Endothelial cell of umbilical vein (primary cell): ENCODE data around the gene CTDP1. TPM values are rescaled to one million over a fixed set of nuclear protein-coding genes. Genes with fewer than 3 reads are reported as not detected.

Experiments
- BruUV-seq: library from RNA; stranded (reverse); fragments of 400-500 nt; replicated peaks from 2 replicates; lab custom pipeline; 2021; lab: Mats Ljungman, UMichigan
- CTCF ChIA-PET: fragments of 300-600, 350-600 bp; sonication (Branson Sonifier 250); formaldehyde crosslinking; loops from one replicate; lab custom pipeline; 2021; ENCODE audit warnings: antibody characterized with exemption, inconsistent platforms; lab: Charles Lee
- POLR2A ChIA-PET: fragments of 300-600, 350-600 bp; sonication (Branson Sonifier 250); formaldehyde crosslinking; loops from one replicate; lab custom pipeline; 2021; ENCODE audit warnings: antibody characterized with exemption, inconsistent platforms; lab: Charles Lee
- DNase-seq: peaks from one replicate; pipeline ENCODE4 v3.0.0-alpha.2; 2011; ENCODE audit warnings: low read depth, low spot score
- FAIRE-seq: peaks from 2 replicates; lab custom pipeline; 2011; peaks lifted over from hg19 to GRCh38; lab: Jason Lieb, UNC
- H2AFZ ChIP-seq: 2 replicates; pipeline ENCODE4 v1.6.0; 2012; ENCODE audit warnings: low read depth, low read length, control low read depth, inconsistent platforms
- H3K27ac ChIP-seq: 2 replicates; pipeline ENCODE4 v1.5.1; 2011; ENCODE audit warnings: low read depth, mild to moderate bottlenecking, control low read depth, low read length, moderate library complexity; ENCODE audit not compliant: insufficient read depth
- H3K27me3 ChIP-seq, 2 experiments: 2 replicates each; pipeline versions ENCODE4 v1.6.0 to v1.6.1; 2011; ENCODE audit warnings: low read length in 2 of 2, mixed read lengths in 1 of 2; ENCODE audit not compliant: control insufficient read depth in 2 of 2, insufficient read depth in 2 of 2
- H3K36me3 ChIP-seq, 2 experiments: 2 replicates in 1 of 2; 3 replicates in 1 of 2; pipeline ENCODE4 v1.5.1; 2011; ENCODE audit warnings: low read length in 2 of 2, mild to moderate bottlenecking in 1 of 2, moderate library complexity in 1 of 2; ENCODE audit not compliant: control insufficient read depth in 2 of 2, insufficient read depth in 2 of 2; ENCODE audit errors: extremely low read depth in 1 of 2
- H3K4me1 ChIP-seq: 3 replicates; pipeline ENCODE4 v1.5.1; 2011; ENCODE audit warnings: mild to moderate bottlenecking, low read length; ENCODE audit not compliant: control insufficient read depth, insufficient read depth; ENCODE audit errors: extremely low read depth
- H3K4me2 ChIP-seq: 2 replicates; pipeline ENCODE4 v1.6.1; 2011; ENCODE audit warnings: low read length, control low read depth, mixed read lengths; ENCODE audit not compliant: insufficient read depth
- H3K4me3 ChIP-seq, 3 experiments: fragments of 200-600 bp in 1 of 3; sonication (generic), shearing (Covaris generic) in 1 of 3; replicated peaks in 1 of 3; 2 replicates each; pipeline ENCODE4 v1.5.1; 2011 to 2016; ENCODE audit warnings: control low read depth in 3 of 3, low read length in 3 of 3, mild to moderate bottlenecking in 2 of 3, inconsistent platforms in 1 of 3, low read depth in 1 of 3, moderate library complexity in 1 of 3; ENCODE audit not compliant: insufficient read depth in 1 of 3
- H3K79me2 ChIP-seq: 2 replicates; pipeline ENCODE4 v1.6.0; 2012; ENCODE audit warnings: low read length, inconsistent platforms; ENCODE audit not compliant: control insufficient read depth, insufficient read depth
- H3K9ac ChIP-seq: replicated peaks from 2 replicates; pipeline ENCODE3; 2011; ENCODE audit warnings: low read length, control low read depth; ENCODE audit not compliant: insufficient read depth; ENCODE audit errors: extremely low read depth
- H3K9me1 ChIP-seq: replicated peaks from 3 replicates; pipeline ENCODE4 v1.6.0; 2011; ENCODE audit warnings: mild to moderate bottlenecking, low read length; ENCODE audit not compliant: control insufficient read depth, insufficient read depth; ENCODE audit errors: extremely low read depth
- H3K9me3 ChIP-seq: replicated peaks from 2 replicates; pipeline ENCODE4 v1.5.1; 2012; ENCODE audit warnings: low read length, inconsistent platforms; ENCODE audit not compliant: control insufficient read depth, insufficient read depth
- H4K20me1 ChIP-seq: replicated peaks from 2 replicates; pipeline ENCODE3; 2011; ENCODE audit warnings: mild to moderate bottlenecking, low read length; ENCODE audit not compliant: control insufficient read depth, insufficient read depth; ENCODE audit errors: extremely low read depth
- EZH2 ChIP-seq: IDR thresholded peaks from 2 replicates; pipeline ENCODE4 v1.6.1; 2012; ENCODE audit warnings: borderline replicate concordance, low read depth, mild to moderate bottlenecking, moderate library complexity, low read length, inconsistent platforms; ENCODE audit not compliant: severe bottlenecking
- FOS ChIP-seq: IDR thresholded peaks from 2 replicates; pipeline ENCODE4 v1.6.1; 2011; ENCODE audit warnings: mild to moderate bottlenecking, low read length, moderate library complexity, borderline replicate concordance; ENCODE audit not compliant: insufficient read depth
- GATA2 ChIP-seq: IDR thresholded peaks from 2 replicates; pipeline ENCODE4 v1.7.0; 2011; ENCODE audit warnings: low read depth, mild to moderate bottlenecking, moderate library complexity, mixed read lengths, low read length; ENCODE audit not compliant: insufficient read length, insufficient read depth
- JUN ChIP-seq: IDR thresholded peaks from 2 replicates; pipeline ENCODE4 v1.6.1; 2011; ENCODE audit warnings: borderline replicate concordance, low read depth; ENCODE audit not compliant: insufficient read length, insufficient read depth
- MYC ChIP-seq: IDR thresholded peaks from one replicate; pipeline ENCODE4 v1.6.1; 2011; ENCODE audit warnings: mild to moderate bottlenecking, low read depth, low read length
- POLR2A ChIP-seq: IDR thresholded peaks from 2 replicates; pipeline ENCODE4 v1.6.1; 2012; ENCODE audit warnings: low read depth, mild to moderate bottlenecking, control low read depth, low read length
- POLR2AphosphoS5 ChIP-seq: IDR thresholded peaks from 2 replicates; pipeline ENCODE4 v1.6.1; 2012; ENCODE audit warnings: low read depth, mild to moderate bottlenecking, control low read depth, low read length, moderate library complexity; ENCODE audit not compliant: insufficient read depth
- dilution Hi-C: fragments of 300-500 bp; cut with MboI; formaldehyde crosslinking; loops from one replicate; pipeline ENCODE4 v1.15.0; 2019; ENCODE audit warnings: low sequenced_read_pairs; ENCODE audit not compliant: extremely low pct_ligation_motif_present
- intact Hi-C: fragments of 100-400 bp; cut with micrococcal nuclease; formaldehyde crosslinking; loops from one replicate; pipeline ENCODE4 v1.10.0; 2022
- polyA plus RNA-seq, 4 experiments: library from polyadenylated mRNA; depleted of rRNA in 3 of 4; stranded (reverse) in 3 of 4; unstranded in 1 of 4; fragments of >200 nt; gene quantifications; 2 replicates each; pipeline versions ENCODE4 v1.2.1 to v1.2.3, GENCODE V29; 2011 to 2012; ENCODE audit warnings: missing spikeins in 1 of 4
- total RNA-seq: library from RNA; stranded (reverse); gene quantifications from 2 replicates; pipeline ENCODE4 v1.2.3, GENCODE V29; 2021
- TF ChIP-seq, protein P1 (sequence below): IDR thresholded peaks from 2 replicates; pipeline ENCODE4 v1.6.1; 2011; ENCODE audit not compliant: insufficient read depth, insufficient read length
- TF ChIP-seq, protein P2 (sequence below), 2 donors: IDR thresholded peaks; 1 replicate in 1 of 2; 2 replicates in 1 of 2; pipeline ENCODE4 v1.5.1; 2011; ENCODE audit warnings: low read length in 2 of 2, mild to moderate bottlenecking in 2 of 2, moderate library complexity in 2 of 2, control low read depth in 1 of 2, inconsistent platforms in 1 of 2, low read depth in 1 of 2; ENCODE audit not compliant: insufficient read depth in 1 of 2; ENCODE audit errors: extremely low read depth in 1 of 2

CTDP1 gene
- total and polyA plus RNA-seq, 2 donors (not counting 3 experiments of a cell fraction or from before 2014, with no cell fraction given) = 15.3 to 27.6 TPM

DNA sequence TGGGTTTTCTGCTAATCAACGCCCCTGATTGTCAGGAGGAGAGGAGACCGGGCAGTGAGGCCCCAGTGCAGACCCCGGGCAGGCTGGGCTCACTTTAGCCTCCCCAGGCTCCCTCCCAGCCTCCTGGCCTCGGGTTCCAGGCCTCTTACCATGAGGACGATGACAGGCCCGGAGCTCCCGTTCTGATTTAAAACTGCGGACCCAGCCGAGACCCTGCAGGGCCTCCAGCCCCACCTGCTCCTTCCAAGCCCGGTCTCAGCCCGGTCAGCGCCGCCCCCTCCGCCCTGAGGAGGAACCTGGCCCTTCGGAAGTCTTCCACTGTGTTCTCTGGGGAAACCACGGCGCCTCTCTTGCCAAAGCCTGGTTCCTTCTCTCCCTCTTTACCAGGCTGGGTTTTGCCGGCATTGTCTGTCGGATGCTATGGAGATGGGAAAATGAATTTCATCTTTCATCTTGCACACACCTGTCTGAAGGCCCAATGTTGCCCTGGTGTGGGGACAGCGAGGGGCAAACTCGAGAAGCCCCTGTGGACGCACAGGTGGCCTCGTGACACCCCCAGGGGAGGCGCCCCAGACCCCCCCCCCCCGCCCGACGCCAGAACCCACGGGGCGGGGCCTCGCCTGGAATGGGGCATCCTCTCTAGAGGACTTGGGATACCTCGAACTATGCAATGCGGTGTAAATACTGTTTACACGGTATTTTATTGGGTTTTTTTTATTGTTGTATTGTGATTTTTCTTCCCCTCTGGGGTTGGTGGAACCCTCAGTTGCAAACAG lies 37.7 kb upstream of the CTDP1 start:
- no TSS peak for BruUV-seq
- no peaks in the 10 kb centered on the region for H3K79me2 ChIP-seq
- H2AFZ ChIP-seq = no peak overlapping the region
- no peaks in the 10 kb centered on the region for H3K4me1 ChIP-seq
- intact Hi-C loops (no loop called here), dilution Hi-C loops (no loop called here)
- POLR2A ChIA-PET = no interaction called here
- no peaks in the 10 kb centered on the region for H4K20me1 ChIP-seq
- H3K9me3 ChIP-seq = no peaks in the 10 kb centered on the region
- H3K4me2 ChIP-seq = no peak overlapping the region
- H3K27me3 ChIP-seq = peaks cover 4 to 14% of the 10 kb centered on the region in 2 experiments
- no peak overlapping the region for H3K9ac ChIP-seq
- no peak for TF ChIP-seq JUN
- TF ChIP-seq, protein P1, sequence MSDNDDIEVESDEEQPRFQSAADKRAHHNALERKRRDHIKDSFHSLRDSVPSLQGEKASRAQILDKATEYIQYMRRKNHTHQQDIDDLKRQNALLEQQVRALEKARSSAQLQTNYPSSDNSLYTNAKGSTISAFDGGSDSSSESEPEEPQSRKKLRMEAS = no peak
- no peak for TF ChIP-seq FOS
- TF ChIP-seq EZH2 = no peak
- TF ChIP-seq POLR2AphosphoS5 = no peak
- H3K27ac ChIP-seq = no peak overlapping the region
- CTCF ChIA-PET = interaction anchor here (3.9 kb wide), 1 partner anchor 262 kb away, joined by 41 read pairs; no protein-coding TSS in a partner anchor
- FAIRE-seq (no peak), DNase-seq (no peak)
- no peaks in the 10 kb centered on the region for H3K36me3 ChIP-seq
- no peak overlapping the region for H3K4me3 ChIP-seq
- H3K9me1 ChIP-seq = no peaks in the 10 kb centered on the region

DNA sequence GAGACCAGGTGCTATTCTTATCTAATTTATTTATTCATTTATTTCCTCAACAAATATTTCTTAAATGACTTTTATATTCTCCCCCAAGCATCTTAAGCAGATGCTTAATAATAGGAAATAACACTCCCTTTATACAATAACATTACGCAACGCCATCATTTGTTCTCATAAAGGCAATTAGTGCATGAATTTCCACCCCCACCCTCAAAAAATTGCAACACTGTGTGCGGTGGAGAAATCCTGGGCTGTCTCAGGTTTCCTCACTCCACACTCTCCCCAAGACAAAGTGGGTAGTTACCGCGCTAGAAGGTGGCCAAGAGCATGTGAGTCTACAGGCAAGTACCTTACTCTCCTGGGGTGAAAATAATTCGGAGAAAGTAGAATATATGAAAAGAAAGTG lies 37.0 kb upstream of the CTDP1 start:
- TF ChIP-seq EZH2 = no peak
- TF ChIP-seq MYC = no peak
- no peak for TF ChIP-seq JUN
- TF ChIP-seq GATA2 = no peak
- TF ChIP-seq POLR2A = no peak
- TF ChIP-seq, protein P1 = no peak
- TF ChIP-seq FOS = no peak
- TF ChIP-seq POLR2AphosphoS5 = no peak
- TF ChIP-seq, protein P2, sequence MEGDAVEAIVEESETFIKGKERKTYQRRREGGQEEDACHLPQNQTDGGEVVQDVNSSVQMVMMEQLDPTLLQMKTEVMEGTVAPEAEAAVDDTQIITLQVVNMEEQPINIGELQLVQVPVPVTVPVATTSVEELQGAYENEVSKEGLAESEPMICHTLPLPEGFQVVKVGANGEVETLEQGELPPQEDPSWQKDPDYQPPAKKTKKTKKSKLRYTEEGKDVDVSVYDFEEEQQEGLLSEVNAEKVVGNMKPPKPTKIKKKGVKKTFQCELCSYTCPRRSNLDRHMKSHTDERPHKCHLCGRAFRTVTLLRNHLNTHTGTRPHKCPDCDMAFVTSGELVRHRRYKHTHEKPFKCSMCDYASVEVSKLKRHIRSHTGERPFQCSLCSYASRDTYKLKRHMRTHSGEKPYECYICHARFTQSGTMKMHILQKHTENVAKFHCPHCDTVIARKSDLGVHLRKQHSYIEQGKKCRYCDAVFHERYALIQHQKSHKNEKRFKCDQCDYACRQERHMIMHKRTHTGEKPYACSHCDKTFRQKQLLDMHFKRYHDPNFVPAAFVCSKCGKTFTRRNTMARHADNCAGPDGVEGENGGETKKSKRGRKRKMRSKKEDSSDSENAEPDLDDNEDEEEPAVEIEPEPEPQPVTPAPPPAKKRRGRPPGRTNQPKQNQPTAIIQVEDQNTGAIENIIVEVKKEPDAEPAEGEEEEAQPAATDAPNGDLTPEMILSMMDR (IDR thresholded peaks at IDR 0.05; ENCODE audit: extremely low read depth in 1 of 2, insufficient read depth in 1 of 2, low read depth in 1 of 2, low read length in 2 of 2) = no peak
- Histone ChIP-seq H3K27me3 (peaks cover 2 to 8% of the 10 kb centered on the region in 2 experiments), H3K9me3 (no peaks in the 10 kb centered on the region), H3K4me1 (no peaks in the 10 kb centered on the region), H3K4me3 (no peak overlapping the region), H3K27ac (no peak overlapping the region), H3K9me1 (no peaks in the 10 kb centered on the region), H3K36me3 (no peaks in the 10 kb centered on the region), H3K79me2 (no peaks in the 10 kb centered on the region), H3K9ac (no peak overlapping the region), H2AFZ (no peak overlapping the region), H4K20me1 (no peaks in the 10 kb centered on the region), H3K4me2 (no peak overlapping the region)
- POLR2A ChIA-PET = no interaction called here
- dilution Hi-C loops (no loop called here), intact Hi-C loops (no loop called here)
- BruUV-seq = no TSS peak
- no peak for DNase-seq
- no peak for FAIRE-seq
- CTCF ChIA-PET = interaction anchor here (0.9 to 3.9 kb wide), 2 partner anchors 113 to 263 kb away, joined by 3 to 41 read pairs; no protein-coding TSS in a partner anchor
